ENCODE data around the gene GAS6.

DNA sequence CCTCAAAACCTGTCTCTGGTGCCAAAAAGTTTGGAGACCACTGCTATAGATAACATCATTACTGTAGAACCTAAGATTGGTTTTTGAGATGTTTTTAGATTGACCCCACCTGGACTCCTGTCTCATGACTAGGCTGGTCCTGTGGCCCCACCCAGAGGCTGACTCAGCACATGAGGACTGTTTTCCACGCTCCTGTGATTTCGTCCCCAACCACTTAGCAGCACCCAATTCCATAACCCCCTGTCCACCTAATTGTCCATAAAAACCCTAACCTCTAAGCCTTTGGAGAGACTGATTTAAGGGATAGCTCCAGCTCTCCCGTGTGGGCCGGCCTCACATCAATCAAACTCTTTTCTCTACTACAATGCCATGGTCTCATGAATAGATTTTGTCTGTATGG lies 25.6 kb upstream of the GAS6 start:
- no peak for TF ChIP-seq EP300 (IDR thresholded peaks at IDR 0.05)
- TF ChIP-seq POLR2A (IDR thresholded peaks at IDR 0.05), result no peak
- TF ChIP-seq, protein P1, sequence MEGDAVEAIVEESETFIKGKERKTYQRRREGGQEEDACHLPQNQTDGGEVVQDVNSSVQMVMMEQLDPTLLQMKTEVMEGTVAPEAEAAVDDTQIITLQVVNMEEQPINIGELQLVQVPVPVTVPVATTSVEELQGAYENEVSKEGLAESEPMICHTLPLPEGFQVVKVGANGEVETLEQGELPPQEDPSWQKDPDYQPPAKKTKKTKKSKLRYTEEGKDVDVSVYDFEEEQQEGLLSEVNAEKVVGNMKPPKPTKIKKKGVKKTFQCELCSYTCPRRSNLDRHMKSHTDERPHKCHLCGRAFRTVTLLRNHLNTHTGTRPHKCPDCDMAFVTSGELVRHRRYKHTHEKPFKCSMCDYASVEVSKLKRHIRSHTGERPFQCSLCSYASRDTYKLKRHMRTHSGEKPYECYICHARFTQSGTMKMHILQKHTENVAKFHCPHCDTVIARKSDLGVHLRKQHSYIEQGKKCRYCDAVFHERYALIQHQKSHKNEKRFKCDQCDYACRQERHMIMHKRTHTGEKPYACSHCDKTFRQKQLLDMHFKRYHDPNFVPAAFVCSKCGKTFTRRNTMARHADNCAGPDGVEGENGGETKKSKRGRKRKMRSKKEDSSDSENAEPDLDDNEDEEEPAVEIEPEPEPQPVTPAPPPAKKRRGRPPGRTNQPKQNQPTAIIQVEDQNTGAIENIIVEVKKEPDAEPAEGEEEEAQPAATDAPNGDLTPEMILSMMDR (IDR thresholded peaks at IDR 0.05), result no peak

All from upper lobe of left lung (tissue), 4 donors.